ENCODE results near the gene GOLGA2. TPM values are rescaled to one million over a fixed set of nuclear protein-coding genes. Genes with fewer than 3 reads are reported as not detected.

GOLGA2 gene
- total and polyA plus RNA-seq, 2 of the 13 experiments (the other 11 are each of a cell fraction or from before 2014, with no cell fraction given) = 45.3 to 45.8 TPM

DNA sequence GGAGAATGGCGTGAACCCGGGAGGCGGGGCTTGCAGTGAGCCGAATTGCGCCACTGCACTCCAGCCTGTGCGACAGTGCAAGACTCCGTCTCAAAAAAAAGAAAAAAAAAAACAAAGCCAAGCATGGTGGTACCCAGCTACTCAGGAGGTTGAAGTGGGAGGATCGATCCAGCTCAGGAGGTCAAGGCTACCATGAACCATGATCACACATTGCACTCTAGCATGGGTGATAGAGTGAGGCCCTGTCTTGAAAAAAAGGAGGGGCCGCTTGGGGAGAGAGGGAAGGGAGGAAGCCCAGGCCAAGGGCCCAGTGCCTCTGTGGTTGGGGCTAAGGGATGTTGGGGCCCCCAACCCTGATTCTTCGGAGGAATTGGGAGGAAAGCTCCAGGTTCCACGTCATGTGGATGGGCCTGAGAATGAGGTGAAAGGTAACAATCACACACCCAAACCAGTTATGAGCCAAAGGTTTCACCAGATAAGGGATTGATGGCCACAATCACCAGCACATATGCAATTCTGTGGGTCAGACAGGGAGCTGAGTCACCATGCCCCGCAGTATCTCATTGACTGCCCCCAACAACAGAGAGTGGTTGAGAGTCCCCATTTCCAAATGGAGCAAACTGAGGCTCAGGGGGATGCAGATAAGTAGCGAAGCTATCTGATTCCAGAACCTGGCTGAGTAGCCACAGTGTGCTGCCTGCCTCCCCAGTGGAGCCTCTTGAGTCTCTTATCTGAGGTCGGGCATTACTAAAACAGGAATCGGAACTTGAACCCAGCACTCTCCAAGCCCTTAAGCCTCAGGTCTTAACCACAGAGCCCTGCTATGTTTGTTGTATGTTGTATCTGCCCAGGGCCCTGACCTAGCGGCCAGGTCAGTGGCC is 20.8 kb upstream of the GOLGA2 start (continued):
- TF ChIP-seq NR2F2 (IDR thresholded peaks at IDR 0.05; ENCODE audit: borderline replicate concordance, low read depth) (0 out of 2 replicates have a peak, but pooled peaks have one; percentile 44), ZSCAN22 (CRISPR knock-in tag; IDR thresholded peaks at IDR 0.05) (no peak), NR2F1 (CRISPR knock-in tag; IDR thresholded peaks at IDR 0.05) (peak; percentile 15 to 57; a peak in 2 of 4 replicates), ZNF296 (CRISPR knock-in tag; conservative IDR thresholded peaks at IDR 0.05) (no peak), SALL2 (CRISPR knock-in tag; IDR thresholded peaks at IDR 0.05) (no peak), ZNF724P (CRISPR knock-in tag; IDR thresholded peaks at IDR 0.05; ENCODE audit: borderline replicate concordance) (no peak), ZMYM2 (CRISPR knock-in tag; IDR thresholded peaks at IDR 0.05) (no peak), ZNF589 (CRISPR knock-in tag; conservative IDR thresholded peaks at IDR 0.05) (no peak), IRF2 (CRISPR knock-in tag; IDR thresholded peaks at IDR 0.05) (peak; percentile 27; the same call in 1 of the 2 replicates), RNF2 (conservative IDR thresholded peaks at IDR 0.05; ENCODE audit: low read depth) (no peak), POLR2AphosphoS2 (IDR thresholded peaks at IDR 0.05; ENCODE audit: low read depth, low read length) (no peak), ZNF629 (CRISPR knock-in tag; conservative IDR thresholded peaks at IDR 0.05) (peak; percentile 69), MEF2D (CRISPR knock-in tag; IDR thresholded peaks at IDR 0.05) (no peak), ZNF331 (CRISPR knock-in tag; IDR thresholded peaks at IDR 0.05) (0 out of 2 replicates have a peak, but pooled peaks have one; percentile 24), ZNF225 (CRISPR knock-in tag; IDR thresholded peaks at IDR 0.05) (no peak), SPEN (CRISPR knock-in tag; IDR thresholded peaks at IDR 0.05; ENCODE audit: low read depth) (no peak), FIP1L1 (IDR thresholded peaks at IDR 0.05; ENCODE audit: borderline replicate concordance, insufficient read depth, low read depth, low read length) (no peak), MLLT10 (CRISPR knock-in tag; IDR thresholded peaks at IDR 0.05) (no peak), CCDC6 (CRISPR knock-in tag; IDR thresholded peaks at IDR 0.05) (no peak; the same call in 1 of the 2 replicates), ZNF282 (IDR thresholded peaks at IDR 0.05; ENCODE audit: partially characterized antibody) (no peak), ZSCAN29 (CRISPR knock-in tag; conservative IDR thresholded peaks at IDR 0.05) (no peak), TCF7 (IDR thresholded peaks at IDR 0.05; ENCODE audit: low read depth) (no peak)
- TF ChIP-seq, protein P1, sequence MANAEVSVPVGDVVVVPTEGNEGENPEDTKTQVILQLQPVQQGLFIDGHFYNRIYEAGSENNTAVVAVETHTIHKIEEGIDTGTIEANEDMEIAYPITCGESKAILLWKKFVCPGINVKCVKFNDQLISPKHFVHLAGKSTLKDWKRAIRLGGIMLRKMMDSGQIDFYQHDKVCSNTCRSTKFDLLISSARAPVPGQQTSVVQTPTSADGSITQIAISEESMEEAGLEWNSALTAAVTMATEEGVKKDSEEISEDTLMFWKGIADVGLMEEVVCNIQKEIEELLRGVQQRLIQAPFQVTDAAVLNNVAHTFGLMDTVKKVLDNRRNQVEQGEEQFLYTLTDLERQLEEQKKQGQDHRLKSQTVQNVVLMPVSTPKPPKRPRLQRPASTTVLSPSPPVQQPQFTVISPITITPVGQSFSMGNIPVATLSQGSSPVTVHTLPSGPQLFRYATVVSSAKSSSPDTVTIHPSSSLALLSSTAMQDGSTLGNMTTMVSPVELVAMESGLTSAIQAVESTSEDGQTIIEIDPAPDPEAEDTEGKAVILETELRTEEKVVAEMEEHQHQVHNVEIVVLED (CRISPR knock-in tag; IDR thresholded peaks at IDR 0.05; ENCODE audit: borderline replicate concordance) = no peak; the same call in 1 of the 2 replicates
- TF ChIP-seq, protein P2, sequence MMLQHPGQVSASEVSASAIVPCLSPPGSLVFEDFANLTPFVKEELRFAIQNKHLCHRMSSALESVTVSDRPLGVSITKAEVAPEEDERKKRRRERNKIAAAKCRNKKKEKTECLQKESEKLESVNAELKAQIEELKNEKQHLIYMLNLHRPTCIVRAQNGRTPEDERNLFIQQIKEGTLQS (CRISPR knock-in tag; IDR thresholded peaks at IDR 0.05) = no peak
- TF ChIP-seq, protein P3, sequence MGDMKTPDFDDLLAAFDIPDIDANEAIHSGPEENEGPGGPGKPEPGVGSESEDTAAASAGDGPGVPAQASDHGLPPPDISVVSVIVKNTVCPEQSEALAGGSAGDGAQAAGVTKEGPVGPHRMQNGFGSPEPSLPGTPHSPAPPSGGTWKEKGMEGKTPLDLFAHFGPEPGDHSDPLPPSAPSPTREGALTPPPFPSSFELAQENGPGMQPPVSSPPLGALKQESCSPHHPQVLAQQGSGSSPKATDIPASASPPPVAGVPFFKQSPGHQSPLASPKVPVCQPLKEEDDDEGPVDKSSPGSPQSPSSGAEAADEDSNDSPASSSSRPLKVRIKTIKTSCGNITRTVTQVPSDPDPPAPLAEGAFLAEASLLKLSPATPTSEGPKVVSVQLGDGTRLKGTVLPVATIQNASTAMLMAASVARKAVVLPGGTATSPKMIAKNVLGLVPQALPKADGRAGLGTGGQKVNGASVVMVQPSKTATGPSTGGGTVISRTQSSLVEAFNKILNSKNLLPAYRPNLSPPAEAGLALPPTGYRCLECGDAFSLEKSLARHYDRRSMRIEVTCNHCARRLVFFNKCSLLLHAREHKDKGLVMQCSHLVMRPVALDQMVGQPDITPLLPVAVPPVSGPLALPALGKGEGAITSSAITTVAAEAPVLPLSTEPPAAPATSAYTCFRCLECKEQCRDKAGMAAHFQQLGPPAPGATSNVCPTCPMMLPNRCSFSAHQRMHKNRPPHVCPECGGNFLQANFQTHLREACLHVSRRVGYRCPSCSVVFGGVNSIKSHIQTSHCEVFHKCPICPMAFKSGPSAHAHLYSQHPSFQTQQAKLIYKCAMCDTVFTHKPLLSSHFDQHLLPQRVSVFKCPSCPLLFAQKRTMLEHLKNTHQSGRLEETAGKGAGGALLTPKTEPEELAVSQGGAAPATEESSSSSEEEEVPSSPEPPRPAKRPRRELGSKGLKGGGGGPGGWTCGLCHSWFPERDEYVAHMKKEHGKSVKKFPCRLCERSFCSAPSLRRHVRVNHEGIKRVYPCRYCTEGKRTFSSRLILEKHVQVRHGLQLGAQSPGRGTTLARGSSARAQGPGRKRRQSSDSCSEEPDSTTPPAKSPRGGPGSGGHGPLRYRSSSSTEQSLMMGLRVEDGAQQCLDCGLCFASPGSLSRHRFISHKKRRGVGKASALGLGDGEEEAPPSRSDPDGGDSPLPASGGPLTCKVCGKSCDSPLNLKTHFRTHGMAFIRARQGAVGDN (CRISPR knock-in tag; IDR thresholded peaks at IDR 0.05) = no peak

Data from HepG2 (cell line).